SK-N-SH (cell line): ENCODE measurements around the gene DEPDC5.
"Not testable (repeated sequence)": the region's sequence is repeated elsewhere in the genome, so short reads cannot be mapped to it uniquely, and the experiment has no call there.

Experiments used
- POLR2AphosphoS5 ChIP-seq: IDR thresholded peaks from 2 replicates; pipeline ENCODE4 v1.6.1; 2012; ENCODE audit warnings: low read depth, low read length
- REST ChIP-seq: IDR thresholded peaks from 2 replicates; pipeline ENCODE4 v1.6.1; 2012; ENCODE audit warnings: mild to moderate bottlenecking, low read depth, low read length, moderate library complexity
- RXRA ChIP-seq: IDR thresholded peaks from 2 replicates; pipeline ENCODE4 v1.4.0; 2012; ENCODE audit warnings: low read depth, mild to moderate bottlenecking, borderline replicate concordance

GRCh38 chr22:31711226-31711625 is 42.6 kb upstream of the DEPDC5 start:
- not testable (repeated sequence) for TF ChIP-seq REST, POLR2AphosphoS5, RXRA
